Measurements from ENCODE around the gene FIG4.
"Not testable (repeated sequence)": the region's sequence is repeated elsewhere in the genome, so short reads cannot be mapped to it uniquely, and the experiment has no call there.

FIG4 gene

GRCh38 chr6:109855476-109856040, 164.5 kb downstream of the FIG4 start:
- FAIRE-seq: not testable (repeated sequence)

GRCh38 chr6:109861946-109862345, 170.8 kb downstream of the FIG4 start:
- FAIRE-seq: no peak

GRCh38 chr6:109864050-109864449, 173.0 kb downstream of the FIG4 start:
- no peak for FAIRE-seq

GRCh38 chr6:109865968-109866367, 174.9 kb downstream of the FIG4 start:
- no peak for FAIRE-seq

GRCh38 chr6:109867009-109867969, 176.2 kb downstream of the FIG4 start:
- no peak for FAIRE-seq

DNA sequence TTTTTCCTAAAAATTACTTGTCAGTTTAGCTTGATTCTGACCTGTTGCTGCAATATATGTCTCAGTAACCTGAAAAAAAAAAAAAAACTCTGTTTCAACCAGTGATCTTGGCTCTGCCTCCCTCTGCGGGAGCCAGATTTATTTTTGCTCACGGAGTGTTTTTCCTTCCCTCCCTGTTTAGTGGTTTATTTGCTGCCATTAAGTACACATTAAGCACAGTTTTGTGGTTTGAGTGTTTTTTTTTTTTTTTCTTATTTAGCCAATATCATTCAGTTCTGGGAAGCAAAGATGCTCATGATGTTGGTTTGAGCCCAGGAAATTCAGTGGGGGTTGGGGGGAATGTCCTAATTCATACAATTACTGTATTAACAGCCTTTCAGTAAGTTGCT, 176.9 kb downstream of the FIG4 start:
- no peak for FAIRE-seq

- FAIRE-seq: not testable (repeated sequence)
Measured at GRCh38 chr6:109869398-109870088, 178.4 kb downstream of the FIG4 start.

GRCh38 chr6:109870089-109870410, 179.0 kb downstream of the FIG4 start:
- FAIRE-seq: no peak

GRCh38 chr6:109872549-109872948, 181.5 kb downstream of the FIG4 start:
- FAIRE-seq: no peak

DNA sequence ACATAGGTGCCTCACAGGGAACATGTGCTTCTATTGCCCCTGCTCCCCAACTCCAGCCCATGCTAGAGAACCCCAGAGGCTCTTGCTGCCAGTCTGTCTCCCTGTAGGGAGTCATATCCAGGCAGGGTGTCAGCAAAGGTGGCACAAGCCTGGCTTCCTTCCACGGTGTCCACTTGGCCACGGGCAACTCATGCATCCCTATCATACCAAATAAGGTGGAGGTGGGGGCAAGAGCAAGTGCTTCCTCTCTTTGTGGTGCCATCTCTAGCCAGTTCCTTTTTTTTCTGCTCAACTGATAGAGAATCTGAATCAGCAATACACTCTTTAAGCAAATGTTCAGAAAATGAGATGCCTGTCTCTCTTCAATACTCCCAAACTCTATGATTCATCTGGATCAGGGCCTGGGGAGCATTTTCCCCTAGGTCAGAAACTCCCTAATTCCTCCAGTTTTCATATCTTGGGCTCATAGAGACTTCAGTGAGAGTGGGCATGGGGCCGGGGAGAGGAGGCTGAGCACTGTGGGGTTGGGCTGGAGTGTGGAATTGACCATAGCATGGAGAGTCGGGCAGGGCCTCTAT, 182.0 kb downstream of the FIG4 start:
- no peak for FAIRE-seq

DNA sequence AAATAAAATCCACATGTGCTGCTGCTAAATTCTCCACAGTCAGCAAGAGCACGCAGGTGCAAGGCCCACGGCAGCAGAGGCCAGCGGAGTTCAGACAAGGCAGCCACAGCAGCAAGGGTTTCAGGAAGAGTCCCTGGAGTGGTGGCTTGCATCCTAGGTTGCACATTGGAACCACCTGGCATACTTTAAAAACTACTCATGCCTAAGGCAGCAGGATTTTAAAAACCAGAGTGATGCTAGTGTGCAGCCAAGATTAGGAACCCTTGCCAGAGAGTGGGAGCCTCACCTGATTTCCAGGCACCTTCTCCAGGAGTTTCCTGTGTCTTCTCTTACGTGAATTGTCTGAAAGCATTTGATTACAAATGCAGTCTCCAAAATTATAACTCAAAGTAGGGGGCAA, 183.0 kb downstream of the FIG4 start:
- FAIRE-seq: no peak

DNA sequence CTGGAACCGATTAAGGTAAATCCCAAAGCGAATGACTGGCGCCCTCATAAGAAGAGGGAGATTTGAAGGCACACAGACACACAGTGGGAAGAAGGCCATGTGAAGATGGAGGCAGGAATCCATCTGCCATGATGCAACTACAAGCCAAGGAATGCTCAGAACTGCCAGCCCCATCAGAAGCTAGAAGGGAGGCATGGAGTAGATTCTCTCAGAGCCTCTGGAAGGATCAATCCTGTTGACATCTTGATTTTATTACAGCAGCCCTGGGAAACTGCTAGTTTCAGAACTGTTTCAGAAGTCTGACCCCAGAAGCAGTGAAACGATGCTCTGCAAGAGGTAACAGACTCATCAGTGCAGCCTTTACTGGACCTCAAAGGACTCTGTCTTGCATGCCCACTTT, 183.5 kb downstream of the FIG4 start:
- FAIRE-seq: no peak

Data from colon (tissue), 2 donors.